Measurements from ENCODE around the gene PTPN6. TPM values are rescaled to one million over a fixed set of nuclear protein-coding genes. Genes with fewer than 3 reads are reported as not detected.

PTPN6 gene
- total RNA-seq, 1 donor from 2014 or later, result 0.94 TPM

DNA sequence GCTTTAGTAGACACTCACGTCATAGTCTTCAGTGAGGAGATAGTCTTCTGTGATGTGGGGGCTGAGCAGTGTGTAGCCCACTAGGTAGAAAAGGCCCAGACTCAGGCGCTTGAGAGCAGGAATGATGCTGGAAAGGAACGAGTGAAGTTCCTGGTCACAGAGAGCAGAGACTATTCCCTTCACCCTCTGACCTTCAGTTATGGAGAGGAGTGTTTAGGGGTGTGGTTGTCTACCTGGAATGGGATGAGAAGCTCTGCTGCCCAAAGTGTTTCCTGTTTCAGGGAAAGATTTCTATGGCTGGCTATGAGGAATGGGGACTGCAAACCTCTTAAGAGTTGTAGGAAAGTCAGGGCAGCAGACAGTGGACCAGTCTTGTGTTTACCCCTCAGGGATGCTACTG lies 28.3 kb downstream of the PTPN6 start:
- H3K27ac Mint-ChIP-seq (ENCODE audit: unreplicated experiment), result no peak overlapping the region
- H3K4me1 Mint-ChIP-seq (ENCODE audit: unreplicated experiment), result no peaks in the 10 kb centered on the region
- H3K27me3 Mint-ChIP-seq (ENCODE audit: unreplicated experiment), result no peaks in the 10 kb centered on the region
- no peak for DNase-seq (ENCODE audit: extremely low spot score, unreplicated experiment)
- no peak overlapping the region for H3K4me3 Mint-ChIP-seq (ENCODE audit: unreplicated experiment)
- H3K9me3 Mint-ChIP-seq (ENCODE audit: unreplicated experiment), result no peaks in the 10 kb centered on the region
- TF ChIP-seq, protein P1, sequence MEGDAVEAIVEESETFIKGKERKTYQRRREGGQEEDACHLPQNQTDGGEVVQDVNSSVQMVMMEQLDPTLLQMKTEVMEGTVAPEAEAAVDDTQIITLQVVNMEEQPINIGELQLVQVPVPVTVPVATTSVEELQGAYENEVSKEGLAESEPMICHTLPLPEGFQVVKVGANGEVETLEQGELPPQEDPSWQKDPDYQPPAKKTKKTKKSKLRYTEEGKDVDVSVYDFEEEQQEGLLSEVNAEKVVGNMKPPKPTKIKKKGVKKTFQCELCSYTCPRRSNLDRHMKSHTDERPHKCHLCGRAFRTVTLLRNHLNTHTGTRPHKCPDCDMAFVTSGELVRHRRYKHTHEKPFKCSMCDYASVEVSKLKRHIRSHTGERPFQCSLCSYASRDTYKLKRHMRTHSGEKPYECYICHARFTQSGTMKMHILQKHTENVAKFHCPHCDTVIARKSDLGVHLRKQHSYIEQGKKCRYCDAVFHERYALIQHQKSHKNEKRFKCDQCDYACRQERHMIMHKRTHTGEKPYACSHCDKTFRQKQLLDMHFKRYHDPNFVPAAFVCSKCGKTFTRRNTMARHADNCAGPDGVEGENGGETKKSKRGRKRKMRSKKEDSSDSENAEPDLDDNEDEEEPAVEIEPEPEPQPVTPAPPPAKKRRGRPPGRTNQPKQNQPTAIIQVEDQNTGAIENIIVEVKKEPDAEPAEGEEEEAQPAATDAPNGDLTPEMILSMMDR (IDR thresholded peaks at IDR 0.05), result no peak
- peaks cover 36% of the 10 kb centered on the region for H3K36me3 Mint-ChIP-seq (ENCODE audit: unreplicated experiment)

DNA sequence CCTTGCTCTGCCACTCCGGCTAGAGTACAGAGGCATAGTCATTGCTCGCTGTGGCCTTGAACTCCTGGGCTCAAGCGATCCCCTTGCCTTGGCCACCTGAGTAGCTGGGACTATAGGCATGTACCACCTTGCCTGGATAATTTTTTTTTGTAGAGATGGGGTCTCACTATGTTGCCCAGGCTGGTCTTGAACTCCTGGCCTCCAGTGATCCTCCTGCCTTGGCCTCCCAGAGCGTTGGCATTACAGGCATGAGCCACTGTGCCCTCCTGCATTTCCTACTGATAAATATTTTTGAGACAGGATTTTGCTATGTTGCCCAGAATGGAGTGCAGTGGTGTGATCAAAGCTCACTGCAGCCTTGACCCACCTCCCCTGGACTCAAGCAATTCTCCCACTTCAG lies 28.9 kb downstream of the PTPN6 start:
- no peak overlapping the region for H3K27ac Mint-ChIP-seq (ENCODE audit: unreplicated experiment)
- no peak for DNase-seq (ENCODE audit: extremely low spot score, unreplicated experiment)
- H3K9me3 Mint-ChIP-seq (ENCODE audit: unreplicated experiment), result no peaks in the 10 kb centered on the region
- H3K27me3 Mint-ChIP-seq (ENCODE audit: unreplicated experiment), result no peaks in the 10 kb centered on the region
- TF ChIP-seq, protein P1 (IDR thresholded peaks at IDR 0.05), result no peak
- peaks cover 34% of the 10 kb centered on the region for H3K36me3 Mint-ChIP-seq (ENCODE audit: unreplicated experiment)
- no peaks in the 10 kb centered on the region for H3K4me1 Mint-ChIP-seq (ENCODE audit: unreplicated experiment)
- no peak overlapping the region for H3K4me3 Mint-ChIP-seq (ENCODE audit: unreplicated experiment)

- Mint-ChIP-seq H3K9me3 (ENCODE audit: unreplicated experiment) (no peaks in the 10 kb centered on the region), H3K27ac (ENCODE audit: unreplicated experiment) (no peak overlapping the region), H3K27me3 (ENCODE audit: unreplicated experiment) (no peaks in the 10 kb centered on the region), H3K4me3 (ENCODE audit: unreplicated experiment) (no peak overlapping the region), H3K4me1 (ENCODE audit: unreplicated experiment) (no peaks in the 10 kb centered on the region), H3K36me3 (ENCODE audit: unreplicated experiment) (peaks cover 33% of the 10 kb centered on the region)
- TF ChIP-seq, protein P1 (IDR thresholded peaks at IDR 0.05), result no peak
- no peak for DNase-seq (ENCODE audit: extremely low spot score, unreplicated experiment)
Observed at GRCh38 chr12:6980740-6981139, 29.6 kb downstream of the PTPN6 start.

- TF ChIP-seq, protein P1 (IDR thresholded peaks at IDR 0.05), result no peak
- Mint-ChIP-seq H3K4me1 (ENCODE audit: unreplicated experiment) (no peaks in the 10 kb centered on the region), H3K4me3 (ENCODE audit: unreplicated experiment) (no peak overlapping the region), H3K9me3 (ENCODE audit: unreplicated experiment) (no peaks in the 10 kb centered on the region), H3K27ac (ENCODE audit: unreplicated experiment) (no peak overlapping the region), H3K36me3 (ENCODE audit: unreplicated experiment) (peaks cover 30% of the 10 kb centered on the region), H3K27me3 (ENCODE audit: unreplicated experiment) (no peaks in the 10 kb centered on the region)
- no peak for DNase-seq (ENCODE audit: extremely low spot score, unreplicated experiment)
Observed at GRCh38 chr12:6981152-6982052, 30.2 kb downstream of the PTPN6 start.

DNA sequence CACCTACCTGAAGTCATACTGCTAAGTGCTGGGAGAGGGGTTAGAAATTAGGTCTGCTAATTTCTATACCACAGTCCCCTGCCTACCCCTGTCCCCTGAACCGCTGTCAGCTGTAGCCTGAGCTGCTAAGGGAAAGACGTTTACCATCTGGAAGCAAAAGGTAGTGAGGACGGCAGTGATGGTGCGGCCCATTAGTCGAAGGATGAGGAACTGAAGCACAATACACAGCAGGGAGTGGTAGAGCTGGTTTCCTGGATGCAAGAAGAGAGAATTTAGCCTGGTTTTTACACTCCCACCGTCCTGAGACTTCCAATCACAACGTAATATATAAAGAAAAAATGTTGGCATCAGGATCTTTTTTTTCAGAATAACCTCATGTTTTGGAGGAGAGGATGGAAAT lies 31.4 kb downstream of the PTPN6 start:
- Mint-ChIP-seq H3K27me3 (ENCODE audit: unreplicated experiment) (no peaks in the 10 kb centered on the region), H3K4me1 (ENCODE audit: unreplicated experiment) (no peaks in the 10 kb centered on the region), H3K4me3 (ENCODE audit: unreplicated experiment) (no peak overlapping the region), H3K9me3 (ENCODE audit: unreplicated experiment) (no peaks in the 10 kb centered on the region), H3K36me3 (ENCODE audit: unreplicated experiment) (peaks cover 22% of the 10 kb centered on the region), H3K27ac (ENCODE audit: unreplicated experiment) (no peak overlapping the region)
- TF ChIP-seq, protein P1 (IDR thresholded peaks at IDR 0.05), result no peak
- DNase-seq (ENCODE audit: extremely low spot score, unreplicated experiment), result no peak
